PC-9 (cell line): ENCODE data around the gene MXRA8.

Experiments
- CTCF ChIP-seq: fragments of 200-600 bp; sonication (generic); conservative IDR thresholded peaks from 2 replicates; pipeline ENCODE4 v1.6.1; 2017; ENCODE audit warnings: mixed run types, antibody characterized with exemption, mild to moderate bottlenecking, moderate library complexity
- EZH2 ChIP-seq: fragments of 200-600 bp; sonication (generic); IDR thresholded peaks from 2 replicates; pipeline ENCODE4 v1.8.0; 2017; ENCODE audit warnings: antibody characterized with exemption, low read depth

DNA sequence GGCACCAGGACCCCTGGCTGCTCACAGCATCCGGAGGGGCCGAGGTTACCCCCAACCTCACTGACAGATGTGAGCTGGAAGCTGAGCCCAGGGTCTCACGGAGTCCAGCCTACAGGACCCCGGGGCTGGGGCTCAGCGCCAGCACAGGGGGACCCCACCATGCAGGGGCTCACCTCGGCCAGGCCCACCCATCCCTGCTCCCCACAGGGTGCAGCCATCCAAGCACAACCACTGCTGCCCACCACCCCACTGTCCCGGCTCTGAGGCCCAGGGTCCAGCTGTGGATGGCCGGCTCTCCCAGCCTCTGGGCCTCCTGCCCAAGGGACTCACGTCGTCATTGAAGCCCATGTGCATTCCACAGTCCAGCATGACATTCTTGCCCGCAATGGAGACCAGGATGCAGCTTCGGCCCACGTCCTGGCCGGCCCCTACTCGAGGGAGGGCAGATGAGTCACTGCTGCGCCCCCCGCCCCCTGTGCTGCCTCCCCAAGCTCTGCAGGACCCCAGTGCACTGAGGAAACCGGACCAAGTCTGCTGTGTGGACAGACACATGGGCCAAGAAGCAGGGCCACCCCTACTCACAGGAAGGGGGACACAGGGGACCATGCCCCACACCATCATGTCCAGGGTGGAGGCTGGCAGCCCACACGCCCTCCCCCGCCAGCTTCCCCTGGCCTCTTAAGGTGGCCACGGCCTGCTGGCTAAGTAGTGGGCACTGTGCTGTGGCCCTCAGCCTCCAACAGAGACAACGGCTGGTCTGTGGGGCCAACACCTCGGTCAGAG is 37.5 kb downstream of the MXRA8 start:
- TF ChIP-seq CTCF: no peak
- TF ChIP-seq EZH2: no peak
